ENCODE data around the gene NKRF.

GRCh38 chrX:119573222-119573621, 33.0 kb downstream of the NKRF start:
- no peak for TF ChIP-seq CTCF (conservative IDR thresholded peaks at IDR 0.05; ENCODE audit: low read depth, low read length)
- no peak for TF ChIP-seq EZH2 (IDR thresholded peaks at IDR 0.05; ENCODE audit: low read length, unreplicated experiment)
- no peak for TF ChIP-seq EZH2phosphoT487 (IDR thresholded peaks at IDR 0.05; ENCODE audit: borderline replicate concordance, low read length)

Data from PC-3 (cell line).